Endothelial cell of umbilical vein (primary cell): ENCODE data around the gene IMPG1. TPM values are rescaled to one million over a fixed set of nuclear protein-coding genes. Genes with fewer than 3 reads are reported as not detected.

ENCODE experiments used
- BruUV-seq: library from RNA; stranded (reverse); fragments of 400-500 nt; replicated peaks from 2 replicates; lab custom pipeline; 2021; lab: Mats Ljungman, UMichigan
- CTCF ChIA-PET: fragments of 300-600, 350-600 bp; sonication (Branson Sonifier 250); formaldehyde crosslinking; loops from one replicate; lab custom pipeline; 2021; ENCODE audit warnings: antibody characterized with exemption, inconsistent platforms; lab: Charles Lee
- POLR2A ChIA-PET: fragments of 300-600, 350-600 bp; sonication (Branson Sonifier 250); formaldehyde crosslinking; loops from one replicate; lab custom pipeline; 2021; ENCODE audit warnings: antibody characterized with exemption, inconsistent platforms; lab: Charles Lee
- DNase-seq: peaks from one replicate; pipeline ENCODE4 v3.0.0-alpha.2; 2011; ENCODE audit warnings: low read depth, low spot score
- FAIRE-seq: peaks from 2 replicates; lab custom pipeline; 2011; peaks lifted over from hg19 to GRCh38; lab: Jason Lieb, UNC
- H2AFZ ChIP-seq: 2 replicates; pipeline ENCODE4 v1.6.0; 2012; ENCODE audit warnings: low read depth, low read length, control low read depth, inconsistent platforms
- H3K27ac ChIP-seq: 2 replicates; pipeline ENCODE4 v1.5.1; 2011; ENCODE audit warnings: low read depth, mild to moderate bottlenecking, control low read depth, low read length, moderate library complexity; ENCODE audit not compliant: insufficient read depth
- H3K27me3 ChIP-seq, 2 experiments: 2 replicates each; pipeline versions ENCODE4 v1.6.0 to v1.6.1; 2011; ENCODE audit warnings: low read length in 2 of 2, mixed read lengths in 1 of 2; ENCODE audit not compliant: control insufficient read depth in 2 of 2, insufficient read depth in 2 of 2
- H3K36me3 ChIP-seq, 2 experiments: 2 replicates in 1 of 2; 3 replicates in 1 of 2; pipeline ENCODE4 v1.5.1; 2011; ENCODE audit warnings: low read length in 2 of 2, mild to moderate bottlenecking in 1 of 2, moderate library complexity in 1 of 2; ENCODE audit not compliant: control insufficient read depth in 2 of 2, insufficient read depth in 2 of 2; ENCODE audit errors: extremely low read depth in 1 of 2
- H3K4me1 ChIP-seq: 3 replicates; pipeline ENCODE4 v1.5.1; 2011; ENCODE audit warnings: mild to moderate bottlenecking, low read length; ENCODE audit not compliant: control insufficient read depth, insufficient read depth; ENCODE audit errors: extremely low read depth
- H3K4me2 ChIP-seq: 2 replicates; pipeline ENCODE4 v1.6.1; 2011; ENCODE audit warnings: low read length, control low read depth, mixed read lengths; ENCODE audit not compliant: insufficient read depth
- H3K4me3 ChIP-seq, 3 experiments: fragments of 200-600 bp in 1 of 3; sonication (generic), shearing (Covaris generic) in 1 of 3; replicated peaks in 1 of 3; 2 replicates each; pipeline ENCODE4 v1.5.1; 2011 to 2016; ENCODE audit warnings: control low read depth in 3 of 3, low read length in 3 of 3, mild to moderate bottlenecking in 2 of 3, inconsistent platforms in 1 of 3, low read depth in 1 of 3, moderate library complexity in 1 of 3; ENCODE audit not compliant: insufficient read depth in 1 of 3
- H3K79me2 ChIP-seq: 2 replicates; pipeline ENCODE4 v1.6.0; 2012; ENCODE audit warnings: low read length, inconsistent platforms; ENCODE audit not compliant: control insufficient read depth, insufficient read depth
- H3K9ac ChIP-seq: replicated peaks from 2 replicates; pipeline ENCODE3; 2011; ENCODE audit warnings: low read length, control low read depth; ENCODE audit not compliant: insufficient read depth; ENCODE audit errors: extremely low read depth
- H3K9me1 ChIP-seq: replicated peaks from 3 replicates; pipeline ENCODE4 v1.6.0; 2011; ENCODE audit warnings: mild to moderate bottlenecking, low read length; ENCODE audit not compliant: control insufficient read depth, insufficient read depth; ENCODE audit errors: extremely low read depth
- H3K9me3 ChIP-seq: replicated peaks from 2 replicates; pipeline ENCODE4 v1.5.1; 2012; ENCODE audit warnings: low read length, inconsistent platforms; ENCODE audit not compliant: control insufficient read depth, insufficient read depth
- H4K20me1 ChIP-seq: replicated peaks from 2 replicates; pipeline ENCODE3; 2011; ENCODE audit warnings: mild to moderate bottlenecking, low read length; ENCODE audit not compliant: control insufficient read depth, insufficient read depth; ENCODE audit errors: extremely low read depth
- CTCF ChIP-seq, 2 donors: IDR thresholded peaks; 1 replicate in 1 of 2; 2 replicates in 1 of 2; pipeline ENCODE4 v1.5.1; 2011; ENCODE audit warnings: low read length in 2 of 2, mild to moderate bottlenecking in 2 of 2, moderate library complexity in 2 of 2, control low read depth in 1 of 2, inconsistent platforms in 1 of 2, low read depth in 1 of 2; ENCODE audit not compliant: insufficient read depth in 1 of 2; ENCODE audit errors: extremely low read depth in 1 of 2
- EZH2 ChIP-seq: IDR thresholded peaks from 2 replicates; pipeline ENCODE4 v1.6.1; 2012; ENCODE audit warnings: borderline replicate concordance, low read depth, mild to moderate bottlenecking, moderate library complexity, low read length, inconsistent platforms; ENCODE audit not compliant: severe bottlenecking
- FOS ChIP-seq: IDR thresholded peaks from 2 replicates; pipeline ENCODE4 v1.6.1; 2011; ENCODE audit warnings: mild to moderate bottlenecking, low read length, moderate library complexity, borderline replicate concordance; ENCODE audit not compliant: insufficient read depth
- GATA2 ChIP-seq: IDR thresholded peaks from 2 replicates; pipeline ENCODE4 v1.7.0; 2011; ENCODE audit warnings: low read depth, mild to moderate bottlenecking, moderate library complexity, mixed read lengths, low read length; ENCODE audit not compliant: insufficient read length, insufficient read depth
- JUN ChIP-seq: IDR thresholded peaks from 2 replicates; pipeline ENCODE4 v1.6.1; 2011; ENCODE audit warnings: borderline replicate concordance, low read depth; ENCODE audit not compliant: insufficient read length, insufficient read depth
- MAX ChIP-seq: IDR thresholded peaks from 2 replicates; pipeline ENCODE4 v1.6.1; 2011; ENCODE audit not compliant: insufficient read depth, insufficient read length
- MYC ChIP-seq: IDR thresholded peaks from one replicate; pipeline ENCODE4 v1.6.1; 2011; ENCODE audit warnings: mild to moderate bottlenecking, low read depth, low read length
- POLR2A ChIP-seq: IDR thresholded peaks from 2 replicates; pipeline ENCODE4 v1.6.1; 2012; ENCODE audit warnings: low read depth, mild to moderate bottlenecking, control low read depth, low read length
- POLR2AphosphoS5 ChIP-seq: IDR thresholded peaks from 2 replicates; pipeline ENCODE4 v1.6.1; 2012; ENCODE audit warnings: low read depth, mild to moderate bottlenecking, control low read depth, low read length, moderate library complexity; ENCODE audit not compliant: insufficient read depth
- dilution Hi-C: fragments of 300-500 bp; cut with MboI; formaldehyde crosslinking; loops from one replicate; pipeline ENCODE4 v1.15.0; 2019; ENCODE audit warnings: low sequenced_read_pairs; ENCODE audit not compliant: extremely low pct_ligation_motif_present
- intact Hi-C: fragments of 100-400 bp; cut with micrococcal nuclease; formaldehyde crosslinking; loops from one replicate; pipeline ENCODE4 v1.10.0; 2022
- polyA plus RNA-seq, 4 experiments: library from polyadenylated mRNA; depleted of rRNA in 3 of 4; stranded (reverse) in 3 of 4; unstranded in 1 of 4; fragments of >200 nt; gene quantifications; 2 replicates each; pipeline versions ENCODE4 v1.2.1 to v1.2.3, GENCODE V29; 2011 to 2012; ENCODE audit warnings: missing spikeins in 1 of 4
- total RNA-seq: library from RNA; stranded (reverse); gene quantifications from 2 replicates; pipeline ENCODE4 v1.2.3, GENCODE V29; 2021

Gene IMPG1
- total and polyA plus RNA-seq, 2 donors (not counting 3 experiments of a cell fraction or from before 2014, with no cell fraction given) = not detected

GRCh38 chr6:76026101-76026500 lies 46.4 kb downstream of the IMPG1 start:
- H4K20me1 ChIP-seq = no peaks in the 10 kb centered on the region
- H3K9me1 ChIP-seq = no peaks in the 10 kb centered on the region
- DNase-seq (no peak), FAIRE-seq (no peak)
- dilution Hi-C loops (no loop called here), intact Hi-C loops (no loop called here)
- no peak overlapping the region for H3K4me2 ChIP-seq
- H3K36me3 ChIP-seq = no peaks in the 10 kb centered on the region
- H3K9ac ChIP-seq = no peak overlapping the region
- H3K79me2 ChIP-seq = no peaks in the 10 kb centered on the region
- no peak overlapping the region for H3K27ac ChIP-seq
- POLR2A ChIA-PET = no interaction called here
- CTCF ChIA-PET = no interaction called here
- peaks cover 8% of the 10 kb centered on the region for H3K9me3 ChIP-seq
- H2AFZ ChIP-seq = no peak overlapping the region
- TF ChIP-seq EZH2 = no peak
- no peak for TF ChIP-seq GATA2
- TF ChIP-seq MYC = no peak
- no peak for TF ChIP-seq CTCF (IDR thresholded peaks at IDR 0.05; ENCODE audit: extremely low read depth in 1 of 2, insufficient read depth in 1 of 2, low read depth in 1 of 2, low read length in 2 of 2)
- no peak for TF ChIP-seq MAX
- TF ChIP-seq FOS = no peak
- no peak for TF ChIP-seq POLR2A
- TF ChIP-seq JUN = no peak
- no peak for TF ChIP-seq POLR2AphosphoS5
- H3K4me1 ChIP-seq = no peaks in the 10 kb centered on the region
- no TSS peak for BruUV-seq
- no peak overlapping the region for H3K4me3 ChIP-seq
- no peaks in the 10 kb centered on the region for H3K27me3 ChIP-seq
